Measurements from ENCODE around the gene RHBDD2. TPM values are rescaled to one million over a fixed set of nuclear protein-coding genes. Genes with fewer than 3 reads are reported as not detected.

RHBDD2 gene
- polyA plus RNA-seq, 1 of the 3 experiments (the other 2 are of a cell fraction): 77.6 TPM

DNA sequence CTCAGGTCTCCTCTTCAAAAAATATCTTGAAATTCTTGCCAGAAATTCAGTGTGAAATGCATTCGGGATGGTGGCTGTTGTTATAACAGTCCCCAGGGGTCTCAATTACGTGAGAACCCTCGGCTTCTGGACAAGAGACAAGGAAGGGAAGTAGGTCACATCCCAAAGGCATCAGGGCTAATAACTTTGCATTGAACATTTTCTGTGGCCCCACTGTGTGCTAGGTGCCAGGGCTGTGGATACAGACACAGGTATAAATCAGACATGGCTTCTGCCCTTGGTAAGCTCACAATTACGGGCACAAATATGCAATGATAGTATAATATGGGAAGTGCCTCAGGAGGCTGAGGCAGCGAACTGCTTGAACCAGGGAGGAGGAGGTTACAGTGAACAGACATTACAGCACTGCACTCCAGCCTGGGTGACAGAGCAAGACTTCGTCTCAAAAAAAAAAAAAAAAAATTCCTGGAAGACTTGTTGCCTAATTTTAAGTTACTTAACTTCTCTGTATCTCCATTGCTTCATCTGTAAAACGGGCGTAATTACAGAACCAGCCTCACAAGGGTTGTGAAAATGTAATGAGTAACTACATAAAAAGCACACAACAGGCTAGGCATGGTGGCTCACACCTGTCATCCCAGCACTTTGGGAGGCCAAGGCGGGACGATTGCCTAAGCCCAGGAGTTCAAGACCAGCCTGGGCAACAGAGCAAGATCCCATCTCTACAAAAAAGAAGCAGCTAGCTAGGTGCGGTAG is 2.5 kb upstream of the RHBDD2 start:
- H3K4me3 ChIP-seq (ENCODE audit: low read depth in 2 of 2, low read length in 1 of 2): no peak overlapping the region
- H3K79me2 ChIP-seq (ENCODE audit: insufficient read depth): peaks cover 24% of the 10 kb centered on the region
- WGBS (ENCODE audit: low lambda C conversion rate): 90% methylated on average over 11 of the region's 11 CpGs
- H4K20me1 ChIP-seq (ENCODE audit: insufficient read depth): no peaks in the 10 kb centered on the region
- no peak overlapping the region for H3K4me2 ChIP-seq
- H3K27me3 ChIP-seq (ENCODE audit: insufficient read depth): no peaks in the 10 kb centered on the region
- H3K4me1 ChIP-seq (ENCODE audit: control insufficient read depth in 1 of 2, insufficient read depth in 2 of 2, low read depth in 1 of 2, low read length in 1 of 2): peaks cover 10 to 13% of the 10 kb centered on the region in 2 experiments
- no peak overlapping the region for H3K9ac ChIP-seq
- POLR2A ChIA-PET: no interaction called here
- peaks cover 2 to 7% of the 10 kb centered on the region in 2 experiments for H3K36me3 ChIP-seq (replicated peaks in 1 of 2; ENCODE audit: control insufficient read depth in 1 of 2, insufficient read depth in 2 of 2, low read length in 1 of 2)
- peaks cover 16% of the 10 kb centered on the region for H3F3A ChIP-seq (replicated peaks; ENCODE audit: insufficient read depth)
- no peak overlapping the region for H3K27ac ChIP-seq (ENCODE audit: low read depth in 2 of 2, low read length in 1 of 2)
- CTCF ChIA-PET: interaction anchor here (2.3 to 5.2 kb wide), 3 partner anchors 10 to 144 kb away, joined by 14 to 32 read pairs (median 28); no protein-coding TSS in a partner anchor
- no peaks in the 10 kb centered on the region for H3K9me3 ChIP-seq
- no peak overlapping the region for H2AFZ ChIP-seq (ENCODE audit: low read depth)
- DNase-seq: no peak
- H3K9me2 ChIP-seq: no peaks in the 10 kb centered on the region
- TF ChIP-seq ELF1 (IDR thresholded peaks at IDR 0.05) (no peak), RAD21 (IDR thresholded peaks at IDR 0.05; ENCODE audit: low read length) (no peak), TCF12 (IDR thresholded peaks at IDR 0.05) (no peak), EP300 (IDR thresholded peaks at IDR 0.05; ENCODE audit: borderline replicate concordance in 1 of 2, low read depth in 1 of 2, low read length in 1 of 2) (no peak), EZH2phosphoT487 (IDR thresholded peaks at IDR 0.05; ENCODE audit: borderline replicate concordance, low read depth) (no peak), POLR2AphosphoS5 (IDR thresholded peaks at IDR 0.05; ENCODE audit: low read depth, low read length) (no peak), RFX5 (IDR thresholded peaks at IDR 0.05; ENCODE audit: low read length) (no peak), NFIC (IDR thresholded peaks at IDR 0.05; ENCODE audit: borderline replicate concordance) (no peak), JUND (IDR thresholded peaks at IDR 0.05) (no peak), TEAD4 (IDR thresholded peaks at IDR 0.05; ENCODE audit: borderline replicate concordance, insufficient read depth) (no peak), SIN3A (IDR thresholded peaks at IDR 0.05; ENCODE audit: borderline replicate concordance, low read depth, low read length) (no peak), GABPA (IDR thresholded peaks at IDR 0.05; ENCODE audit: low read depth) (no peak), FOSL2 (IDR thresholded peaks at IDR 0.05; ENCODE audit: borderline replicate concordance, low read depth) (no peak), FOXM1 (IDR thresholded peaks at IDR 0.05; ENCODE audit: low read depth) (no peak), GATA2 (CRISPR knock-in tag; IDR thresholded peaks at IDR 0.05) (no peak)
- TF ChIP-seq, protein P1, sequence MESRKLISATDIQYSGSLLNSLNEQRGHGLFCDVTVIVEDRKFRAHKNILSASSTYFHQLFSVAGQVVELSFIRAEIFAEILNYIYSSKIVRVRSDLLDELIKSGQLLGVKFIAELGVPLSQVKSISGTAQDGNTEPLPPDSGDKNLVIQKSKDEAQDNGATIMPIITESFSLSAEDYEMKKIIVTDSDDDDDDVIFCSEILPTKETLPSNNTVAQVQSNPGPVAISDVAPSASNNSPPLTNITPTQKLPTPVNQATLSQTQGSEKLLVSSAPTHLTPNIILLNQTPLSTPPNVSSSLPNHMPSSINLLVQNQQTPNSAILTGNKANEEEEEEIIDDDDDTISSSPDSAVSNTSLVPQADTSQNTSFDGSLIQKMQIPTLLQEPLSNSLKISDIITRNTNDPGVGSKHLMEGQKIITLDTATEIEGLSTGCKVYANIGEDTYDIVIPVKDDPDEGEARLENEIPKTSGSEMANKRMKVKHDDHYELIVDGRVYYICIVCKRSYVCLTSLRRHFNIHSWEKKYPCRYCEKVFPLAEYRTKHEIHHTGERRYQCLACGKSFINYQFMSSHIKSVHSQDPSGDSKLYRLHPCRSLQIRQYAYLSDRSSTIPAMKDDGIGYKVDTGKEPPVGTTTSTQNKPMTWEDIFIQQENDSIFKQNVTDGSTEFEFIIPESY (IDR thresholded peaks at IDR 0.05; ENCODE audit: borderline replicate concordance, low read depth): no peak
- TF ChIP-seq, protein P2, sequence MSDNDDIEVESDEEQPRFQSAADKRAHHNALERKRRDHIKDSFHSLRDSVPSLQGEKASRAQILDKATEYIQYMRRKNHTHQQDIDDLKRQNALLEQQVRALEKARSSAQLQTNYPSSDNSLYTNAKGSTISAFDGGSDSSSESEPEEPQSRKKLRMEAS (IDR thresholded peaks at IDR 0.05; ENCODE audit: low read depth): no peak
- TF ChIP-seq, protein P3, sequence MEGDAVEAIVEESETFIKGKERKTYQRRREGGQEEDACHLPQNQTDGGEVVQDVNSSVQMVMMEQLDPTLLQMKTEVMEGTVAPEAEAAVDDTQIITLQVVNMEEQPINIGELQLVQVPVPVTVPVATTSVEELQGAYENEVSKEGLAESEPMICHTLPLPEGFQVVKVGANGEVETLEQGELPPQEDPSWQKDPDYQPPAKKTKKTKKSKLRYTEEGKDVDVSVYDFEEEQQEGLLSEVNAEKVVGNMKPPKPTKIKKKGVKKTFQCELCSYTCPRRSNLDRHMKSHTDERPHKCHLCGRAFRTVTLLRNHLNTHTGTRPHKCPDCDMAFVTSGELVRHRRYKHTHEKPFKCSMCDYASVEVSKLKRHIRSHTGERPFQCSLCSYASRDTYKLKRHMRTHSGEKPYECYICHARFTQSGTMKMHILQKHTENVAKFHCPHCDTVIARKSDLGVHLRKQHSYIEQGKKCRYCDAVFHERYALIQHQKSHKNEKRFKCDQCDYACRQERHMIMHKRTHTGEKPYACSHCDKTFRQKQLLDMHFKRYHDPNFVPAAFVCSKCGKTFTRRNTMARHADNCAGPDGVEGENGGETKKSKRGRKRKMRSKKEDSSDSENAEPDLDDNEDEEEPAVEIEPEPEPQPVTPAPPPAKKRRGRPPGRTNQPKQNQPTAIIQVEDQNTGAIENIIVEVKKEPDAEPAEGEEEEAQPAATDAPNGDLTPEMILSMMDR (IDR thresholded peaks at IDR 0.05): no peak
- TF ChIP-seq, protein P4, sequence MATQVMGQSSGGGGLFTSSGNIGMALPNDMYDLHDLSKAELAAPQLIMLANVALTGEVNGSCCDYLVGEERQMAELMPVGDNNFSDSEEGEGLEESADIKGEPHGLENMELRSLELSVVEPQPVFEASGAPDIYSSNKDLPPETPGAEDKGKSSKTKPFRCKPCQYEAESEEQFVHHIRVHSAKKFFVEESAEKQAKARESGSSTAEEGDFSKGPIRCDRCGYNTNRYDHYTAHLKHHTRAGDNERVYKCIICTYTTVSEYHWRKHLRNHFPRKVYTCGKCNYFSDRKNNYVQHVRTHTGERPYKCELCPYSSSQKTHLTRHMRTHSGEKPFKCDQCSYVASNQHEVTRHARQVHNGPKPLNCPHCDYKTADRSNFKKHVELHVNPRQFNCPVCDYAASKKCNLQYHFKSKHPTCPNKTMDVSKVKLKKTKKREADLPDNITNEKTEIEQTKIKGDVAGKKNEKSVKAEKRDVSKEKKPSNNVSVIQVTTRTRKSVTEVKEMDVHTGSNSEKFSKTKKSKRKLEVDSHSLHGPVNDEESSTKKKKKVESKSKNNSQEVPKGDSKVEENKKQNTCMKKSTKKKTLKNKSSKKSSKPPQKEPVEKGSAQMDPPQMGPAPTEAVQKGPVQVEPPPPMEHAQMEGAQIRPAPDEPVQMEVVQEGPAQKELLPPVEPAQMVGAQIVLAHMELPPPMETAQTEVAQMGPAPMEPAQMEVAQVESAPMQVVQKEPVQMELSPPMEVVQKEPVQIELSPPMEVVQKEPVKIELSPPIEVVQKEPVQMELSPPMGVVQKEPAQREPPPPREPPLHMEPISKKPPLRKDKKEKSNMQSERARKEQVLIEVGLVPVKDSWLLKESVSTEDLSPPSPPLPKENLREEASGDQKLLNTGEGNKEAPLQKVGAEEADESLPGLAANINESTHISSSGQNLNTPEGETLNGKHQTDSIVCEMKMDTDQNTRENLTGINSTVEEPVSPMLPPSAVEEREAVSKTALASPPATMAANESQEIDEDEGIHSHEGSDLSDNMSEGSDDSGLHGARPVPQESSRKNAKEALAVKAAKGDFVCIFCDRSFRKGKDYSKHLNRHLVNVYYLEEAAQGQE (IDR thresholded peaks at IDR 0.05; ENCODE audit: low read depth, low read length): no peak
